MM.1S (cell line): ENCODE results near the gene ITFG1.

Experiments
- CTCF ChIP-seq: fragments of 300-600 bp; sonication (generic); IDR thresholded peaks from 2 replicates; pipeline ENCODE4 v1.5.1; 2016; ENCODE audit warnings: antibody characterized with exemption, low read length, mixed read lengths
- EZH2 ChIP-seq: fragments of 300-600 bp; sonication (generic); optimal IDR thresholded peaks from 2 replicates; pipeline ENCODE3; 2017; ENCODE audit warnings: low read depth, mild to moderate bottlenecking, antibody characterized with exemption, low read length, mixed read lengths

DNA sequence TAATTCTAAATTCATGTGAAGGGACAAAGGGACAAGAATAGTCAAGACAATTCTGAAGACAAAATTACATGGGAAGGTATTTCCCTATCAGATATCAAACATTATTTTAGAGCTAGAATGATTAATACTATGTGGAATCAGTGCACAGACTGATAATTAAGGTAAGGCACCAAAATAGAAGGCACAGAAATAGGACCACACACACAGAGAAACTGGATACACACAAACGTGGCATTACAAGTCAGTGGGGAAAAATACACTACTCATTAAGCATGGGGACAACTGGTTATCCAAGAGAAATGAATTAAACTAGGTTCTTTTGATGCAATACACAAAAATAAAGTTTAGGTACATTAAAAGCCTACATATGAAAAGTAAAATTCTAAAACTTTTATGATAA is 184.3 kb downstream of the ITFG1 start:
- TF ChIP-seq CTCF, result no peak
- no peak for TF ChIP-seq EZH2
